ENCODE measurements around the gene PGAP3.
"Not testable (repeated sequence)": the region's sequence is repeated elsewhere in the genome, so short reads cannot be mapped to it uniquely, and the experiment has no call there.

Gene PGAP3

GRCh38 chr17:39687546-39688474, at the start of gene PGAP3:
Gene PGAP3 (minus strand): TSS chr17:39688057. CDS start chr17:39688014, 43 bp downstream.
- peak; percentile 80 to 83 for DNase-seq (ENCODE audit: low read depth in 2 of 2)

- DNase-seq (ENCODE audit: low read depth in 2 of 2) = no peak
Observed at GRCh38 chr17:39737206-39737759, 49.4 kb upstream of the PGAP3 start.

DNA sequence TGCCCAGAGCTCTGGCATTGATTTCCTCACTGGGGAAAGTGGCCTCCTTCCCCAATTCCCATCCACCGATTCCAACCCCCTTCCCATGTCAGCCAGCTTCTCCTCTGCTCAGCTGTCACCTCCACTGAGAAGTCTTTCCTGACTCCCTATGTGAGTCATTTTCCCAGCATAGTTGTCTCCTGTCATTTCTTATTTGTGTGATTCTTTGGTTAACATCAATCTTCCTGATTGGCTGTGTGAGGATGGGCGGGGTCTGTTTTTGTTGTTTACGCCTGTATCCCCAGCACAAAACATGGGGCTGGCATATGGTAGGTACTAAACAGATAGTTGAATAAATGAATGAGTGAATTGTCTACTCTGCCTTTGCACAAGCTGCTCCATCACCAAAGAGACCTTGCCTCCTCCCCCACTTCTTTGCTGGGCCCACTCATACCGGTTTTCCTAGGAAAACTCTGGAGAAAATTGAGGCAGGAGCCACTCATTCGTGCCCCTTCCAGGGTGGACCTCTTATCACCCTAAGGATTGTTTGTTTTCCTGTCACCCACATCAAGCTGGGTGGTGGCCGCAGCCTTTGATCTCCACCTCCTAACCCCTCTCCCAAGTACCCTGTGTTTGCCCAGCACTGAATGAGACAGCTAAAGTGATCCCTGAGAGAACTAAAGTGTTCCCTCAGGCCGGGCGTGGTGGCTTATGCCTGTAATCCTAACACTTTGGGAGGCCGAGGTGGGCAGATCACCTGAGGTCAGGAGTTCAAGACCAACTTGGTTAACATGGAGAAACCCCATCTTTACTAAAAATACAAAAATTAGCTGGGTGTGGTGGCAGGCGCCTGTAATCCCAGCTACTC, 48.7 kb upstream of the PGAP3 start:
- no peak for DNase-seq (ENCODE audit: low read depth in 2 of 2)

- no peak for DNase-seq (ENCODE audit: low read depth in 2 of 2)
Observed at GRCh38 chr17:39735882-39736281, 48.0 kb upstream of the PGAP3 start.

- no peak for DNase-seq (ENCODE audit: low read depth in 2 of 2)
Observed at GRCh38 chr17:39732586-39732985, 44.7 kb upstream of the PGAP3 start.

- DNase-seq (ENCODE audit: low read depth in 2 of 2) = peak; percentile 82 to 91
Observed at GRCh38 chr17:39730095-39730921, 42.5 kb upstream of the PGAP3 start, which contains the start of gene MIEN1. Gene MIEN1 (minus strand): TSS chr17:39730532. CDS start chr17:39730495, 37 bp downstream.

- no peak for DNase-seq (ENCODE audit: low read depth in 2 of 2)
Observed at GRCh38 chr17:39729280-39729851, 41.5 kb upstream of the PGAP3 start.

- DNase-seq (ENCODE audit: low read depth in 2 of 2) = no peak
Observed at GRCh38 chr17:39727556-39727955, 39.7 kb upstream of the PGAP3 start.

GRCh38 chr17:39726617-39727016, 38.8 kb upstream of the PGAP3 start:
- no peak for DNase-seq (ENCODE audit: low read depth in 2 of 2)

DNA sequence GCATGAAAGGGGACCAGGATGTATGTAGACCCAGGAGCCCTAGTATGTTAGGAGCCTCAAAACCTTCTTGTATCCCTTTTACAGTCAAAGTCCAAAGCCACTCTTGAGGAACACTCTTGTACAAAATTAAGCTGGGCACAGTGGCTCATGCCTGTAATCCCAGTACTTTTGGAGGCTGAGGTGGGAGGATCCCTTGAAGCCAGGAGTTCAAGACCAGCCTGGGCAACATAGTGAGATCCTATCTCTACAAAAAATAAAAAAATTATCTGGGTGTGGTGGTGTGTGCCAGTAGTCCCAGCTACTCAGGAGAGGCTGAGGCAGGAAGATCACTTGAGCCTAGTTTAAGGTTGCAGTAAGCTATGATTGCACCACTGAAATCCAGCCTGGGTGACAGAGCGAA, 38.1 kb upstream of the PGAP3 start:
- DNase-seq (ENCODE audit: low read depth in 2 of 2) = not testable (repeated sequence)

- no peak for DNase-seq (ENCODE audit: low read depth in 2 of 2)
Observed at GRCh38 chr17:39724731-39725130, 36.9 kb upstream of the PGAP3 start.

GRCh38 chr17:39722965-39723848, 35.4 kb upstream of the PGAP3 start:
- no peak for DNase-seq (ENCODE audit: low read depth in 2 of 2)

DNA sequence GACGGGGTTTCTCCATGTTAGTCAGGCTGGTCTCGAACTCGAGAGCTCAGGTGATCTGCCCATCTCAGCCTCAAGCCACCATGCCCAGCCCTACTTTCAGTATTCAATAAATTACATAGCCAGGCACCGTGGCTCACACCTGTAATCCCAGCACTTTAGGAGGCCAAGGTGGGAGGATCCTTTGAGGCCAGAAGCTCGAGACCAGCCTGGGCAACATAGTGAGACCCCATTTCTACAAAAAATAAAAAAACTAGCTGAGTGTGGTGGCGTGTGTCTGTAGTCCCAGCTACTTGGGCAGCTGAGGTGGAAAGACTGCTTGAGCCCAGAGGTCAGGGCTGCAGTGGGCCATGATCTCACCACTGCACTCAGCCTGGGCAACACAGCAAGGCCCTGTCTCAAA, 34.2 kb upstream of the PGAP3 start:
- DNase-seq (ENCODE audit: low read depth in 2 of 2) = no peak

GRCh38 chr17:39719563-39720355, 31.9 kb upstream of the PGAP3 start:
- no peak for DNase-seq (ENCODE audit: low read depth in 2 of 2)

DNA sequence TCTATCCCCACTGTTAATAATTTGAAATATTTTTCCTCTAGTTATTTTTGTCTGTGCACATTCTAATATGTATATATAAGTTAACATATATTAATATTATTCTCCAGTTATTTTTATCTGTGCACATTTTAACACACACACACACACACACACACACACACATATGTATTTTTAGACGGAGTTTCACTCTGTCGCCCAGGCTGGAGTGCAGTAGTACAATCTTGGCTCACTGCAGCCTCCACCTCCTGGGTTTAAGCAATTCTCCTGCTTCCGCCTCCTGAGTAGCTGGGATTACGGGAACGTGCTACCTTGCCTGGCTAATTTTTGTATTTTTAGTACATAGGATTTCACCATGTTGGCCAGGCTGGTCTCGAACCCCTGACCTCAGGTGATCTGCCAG, 29.8 kb upstream of the PGAP3 start:
- DNase-seq (ENCODE audit: low read depth in 2 of 2) = no peak

GRCh38 chr17:39716879-39717536, 29.2 kb upstream of the PGAP3 start:
- no peak for DNase-seq (ENCODE audit: low read depth in 2 of 2)

GRCh38 chr17:39716073-39716818, 28.4 kb upstream of the PGAP3 start:
- no peak for DNase-seq (ENCODE audit: low read depth in 2 of 2)

Measured in stimulated activated CD4-positive, alpha-beta T cell treated with anti-CD3 and anti-CD28 coated beads, Interleukin-15, amount 100 ng/mL, for 48 hours (primary cell).